SK-N-MC (cell line): ENCODE measurements around the gene RAB35.
A peak's percentile ranks its signal among the peaks of the same experiment; 100 is the strongest.

ENCODE experiments used
- DNase-seq: peaks from one replicate; pipeline ENCODE4 v3.0.0-alpha.2; 2011; ENCODE audit warnings: low read depth, low spot score
- H3K27ac ChIP-seq: fragments of 200-600 bp; sonication (generic); 2 replicates; pipeline ENCODE4 v1.5.1; 2016; ENCODE audit warnings: mixed run types
- H3K36me3 ChIP-seq: fragments of 200-600 bp; sonication (generic); 2 replicates; pipeline ENCODE4 v1.6.1; 2017; ENCODE audit warnings: antibody characterized with exemption, low read length, mixed read lengths; ENCODE audit not compliant: insufficient read depth
- H3K4me3 ChIP-seq: fragments of 200-600 bp; sonication (generic); 2 replicates; pipeline ENCODE4 v1.5.1; 2016
- H3K9ac ChIP-seq: fragments of 200-600 bp; sonication (generic); 2 replicates; pipeline ENCODE4 v1.8.0; 2017; ENCODE audit warnings: mixed run types, mixed read lengths; ENCODE audit not compliant: insufficient read length
- H3K9me3 ChIP-seq: fragments of 200-600 bp; sonication (generic); 2 replicates; pipeline ENCODE4 v1.6.1; 2017; ENCODE audit warnings: low read depth, mild to moderate bottlenecking, antibody characterized with exemption, low read length, moderate library complexity, mixed read lengths
- EZH2 ChIP-seq: fragments of 200-600 bp; sonication (generic); IDR thresholded peaks from one replicate; pipeline ENCODE4 v1.6.1; 2017; ENCODE audit warnings: antibody characterized with exemption
- FOXP2 ChIP-seq: optimal IDR thresholded peaks from 2 replicates; pipeline ENCODE3; 2011; ENCODE audit warnings: mild to moderate bottlenecking, moderate library complexity; ENCODE audit not compliant: insufficient read depth; ENCODE audit errors: extremely low read length, control extremely low read depth
- POLR2AphosphoS5 ChIP-seq: IDR thresholded peaks from 2 replicates; pipeline ENCODE4 v1.6.1; 2012; ENCODE audit warnings: mild to moderate bottlenecking, low read depth, low read length, borderline replicate concordance

The RAB35 gene

GRCh38 chr12:120116441-120116791, at the start of gene RAB35:
Gene RAB35 (minus strand): TSS chr12:120116753. CDS start chr12:120116650, 103 bp downstream.
- peak within 1 kb of the TSS; percentile 42; the same call in 1 of the 2 replicates for H3K27ac ChIP-seq
- peaks cover 5% of the 10 kb centered on the region for H3K36me3 ChIP-seq
- H3K9ac ChIP-seq = peak within 1 kb of the TSS; percentile 89
- H3K4me3 ChIP-seq = peak within 1 kb of the TSS; percentile 84
- no peak for DNase-seq
- no peaks in the 10 kb centered on the region for H3K9me3 ChIP-seq
- no peak for TF ChIP-seq POLR2AphosphoS5

- DNase-seq = no peak
- TF ChIP-seq EZH2 (no peak), FOXP2 (no peak), POLR2AphosphoS5 (no peak)
- H3K9ac ChIP-seq = no peak overlapping the region
- peaks cover 76% of the 10 kb centered on the region for H3K36me3 ChIP-seq
- no peaks in the 10 kb centered on the region for H3K9me3 ChIP-seq
- H3K4me3 ChIP-seq = no peak overlapping the region
- H3K27ac ChIP-seq = no peak overlapping the region
Observed at GRCh38 chr12:120164293-120164692, 47.7 kb upstream of the RAB35 start.

GRCh38 chr12:120162763-120163162, 46.2 kb upstream of the RAB35 start:
- no peak for DNase-seq
- Histone ChIP-seq H3K36me3 (peaks cover 77% of the 10 kb centered on the region), H3K9ac (no peak overlapping the region), H3K9me3 (no peaks in the 10 kb centered on the region), H3K27ac (no peak overlapping the region), H3K4me3 (no peak overlapping the region)
- TF ChIP-seq POLR2AphosphoS5 (no peak), EZH2 (no peak), FOXP2 (no peak)

- H3K4me3 ChIP-seq = no peak overlapping the region
- H3K9me3 ChIP-seq = no peaks in the 10 kb centered on the region
- no peak overlapping the region for H3K27ac ChIP-seq
- TF ChIP-seq FOXP2 (no peak), EZH2 (no peak)
- no peak for DNase-seq
- H3K9ac ChIP-seq = no peak overlapping the region
- peaks cover 77% of the 10 kb centered on the region for H3K36me3 ChIP-seq
Observed at GRCh38 chr12:120161852-120162251, 45.3 kb upstream of the RAB35 start.

- Histone ChIP-seq H3K27ac (no peak overlapping the region), H3K9ac (no peak overlapping the region), H3K9me3 (no peaks in the 10 kb centered on the region), H3K4me3 (no peak overlapping the region), H3K36me3 (peaks cover 98% of the 10 kb centered on the region)
- TF ChIP-seq EZH2 (no peak), POLR2AphosphoS5 (no peak), FOXP2 (no peak)
- DNase-seq = no peak
Observed at GRCh38 chr12:120159509-120160237, 43.1 kb upstream of the RAB35 start.

GRCh38 chr12:120158351-120158750, 41.8 kb upstream of the RAB35 start:
- Histone ChIP-seq H3K4me3 (no peak overlapping the region), H3K36me3 (peaks cover 98% of the 10 kb centered on the region), H3K9me3 (no peaks in the 10 kb centered on the region), H3K9ac (no peak overlapping the region), H3K27ac (no peak overlapping the region)
- TF ChIP-seq POLR2AphosphoS5 = no peak
- no peak for TF ChIP-seq EZH2
- no peak for TF ChIP-seq FOXP2
- no peak for DNase-seq

- H3K27ac ChIP-seq = no peak overlapping the region
- H3K9me3 ChIP-seq = no peaks in the 10 kb centered on the region
- DNase-seq = no peak
- no peak overlapping the region for H3K4me3 ChIP-seq
- TF ChIP-seq POLR2AphosphoS5 (no peak), FOXP2 (no peak), EZH2 (no peak)
- H3K36me3 ChIP-seq = peaks cover 97% of the 10 kb centered on the region
- no peak overlapping the region for H3K9ac ChIP-seq
Observed at GRCh38 chr12:120157678-120158077, 41.1 kb upstream of the RAB35 start.

- Histone ChIP-seq H3K27ac (no peak overlapping the region), H3K4me3 (no peak overlapping the region), H3K36me3 (peaks cover 90% of the 10 kb centered on the region), H3K9me3 (no peaks in the 10 kb centered on the region), H3K9ac (no peak overlapping the region)
- no peak for DNase-seq
- TF ChIP-seq FOXP2 (no peak), POLR2AphosphoS5 (no peak), EZH2 (no peak)
Observed at GRCh38 chr12:120156315-120157259, 40.0 kb upstream of the RAB35 start.

- Histone ChIP-seq H3K9ac (no peak overlapping the region), H3K36me3 (peaks cover 87% of the 10 kb centered on the region), H3K9me3 (no peaks in the 10 kb centered on the region), H3K27ac (no peak overlapping the region), H3K4me3 (no peak overlapping the region)
- TF ChIP-seq POLR2AphosphoS5 = no peak
- TF ChIP-seq FOXP2 = no peak
- TF ChIP-seq EZH2 = no peak
- DNase-seq = no peak
Observed at GRCh38 chr12:120155072-120155471, 38.5 kb upstream of the RAB35 start.
